Esophagus muscularis mucosa (tissue), 4 donors: ENCODE data around the gene VSIG10L. TPM values are rescaled to one million over a fixed set of nuclear protein-coding genes. Genes with fewer than 3 reads are reported as not detected.

ENCODE experiments used
- DNase-seq: peaks from one replicate; pipeline ENCODE4 v3.0.0-alpha.2; 2017; ENCODE audit errors: extremely low spot score
- H3K27ac ChIP-seq, 4 donors: fragments of 200-600 bp; sonication (generic); replicated peaks in 1 of 4; 1 replicate in 3 of 4; 2 replicates in 1 of 4; pipeline ENCODE4 v1.5.1; 2016 to 2019; ENCODE audit warnings: mild to moderate bottlenecking in 1 of 4
- H3K27me3 ChIP-seq, 4 donors: fragments of 200-600 bp; sonication (generic); one replicate each; pipeline versions ENCODE4 v1.5.1 to v1.6.0; 2016 to 2019
- H3K36me3 ChIP-seq, 4 donors: fragments of 200-600 bp; sonication (generic); one replicate each; pipeline ENCODE4 v1.5.1; 2016 to 2019
- H3K4me1 ChIP-seq, 4 donors: fragments of 200-600 bp; sonication (generic); one replicate each; pipeline ENCODE4 v1.5.1; 2016 to 2019
- H3K4me3 ChIP-seq, 4 donors: fragments of 200-600 bp; sonication (generic); 1 replicate in 2 of 4; 2 replicates in 2 of 4; pipeline ENCODE4 v1.5.1; 2016 to 2019; ENCODE audit warnings: mild to moderate bottlenecking in 4 of 4, moderate library complexity in 1 of 4
- H3K9me3 ChIP-seq, 4 donors: fragments of 200-600 bp; sonication (generic); 1 replicate in 3 of 4; 2 replicates in 1 of 4; pipeline ENCODE4 v1.5.1; 2016 to 2019
- CTCF ChIP-seq, 3 experiments: fragments of 200-600 bp in 2 of 3; fragments of 450-650 bp in 1 of 3; sonication (generic) in 2 of 3; IDR thresholded peaks; one replicate each; pipeline ENCODE4 v1.5.1; 2017 to 2019; ENCODE audit warnings: antibody characterized with exemption in 3 of 3, mild to moderate bottlenecking in 2 of 3, moderate library complexity in 1 of 3
- EP300 ChIP-seq: sonication (generic); formaldehyde crosslinking; IDR thresholded peaks from one replicate; pipeline ENCODE4 v1.6.1; 2017; ENCODE audit warnings: antibody characterized with exemption
- POLR2A ChIP-seq: fragments of 450-650 bp; IDR thresholded peaks from one replicate; pipeline ENCODE4 v1.6.1; 2017; ENCODE audit warnings: antibody characterized with exemption, moderate library complexity, mild to moderate bottlenecking, low read depth
- POLR2AphosphoS5 ChIP-seq, 2 donors: sonication (generic); formaldehyde crosslinking; IDR thresholded peaks; one replicate each; pipeline ENCODE4 v1.6.1; 2017; ENCODE audit warnings: antibody characterized with exemption in 2 of 2
- WGBS: methylation state at CpG from one replicate; pipeline ENCODE4 v1.1.5; 2018; 5-methylcytosine and 5-hydroxymethylcytosine counted together
- intact Hi-C: fragments of 100-400 bp; cut with DNase I; formaldehyde crosslinking; loops from one replicate; pipeline ENCODE4 v1.15.1; 2023
- total RNA-seq, 4 donors: library from RNA; depleted of rRNA; stranded (reverse); fragments of >200 nt; gene quantifications; one replicate each; pipeline versions ENCODE4 v1.1.0 to v1.2.1, GENCODE V29; 2016

The VSIG10L gene
- total RNA-seq, 4 donors from 2014 or later = 1.3 to 3.4 (median 2.2) TPM

GRCh38 chr19:51325161-51325976 lies 16.6 kb downstream of the VSIG10L start:
- intact Hi-C loops = no loop called here
- H3K27ac ChIP-seq = no peak overlapping the region
- H3K9me3 ChIP-seq = no peaks in the 10 kb centered on the region
- peaks cover 7 to 15% (median 11%) of the 10 kb centered on the region in 4 donors for H3K4me1 ChIP-seq
- no peaks in the 10 kb centered on the region for H3K36me3 ChIP-seq
- peaks cover 5 to 94% (median 32%) of the 10 kb centered on the region in 4 donors for H3K27me3 ChIP-seq
- DNase-seq = no peak
- WGBS = 71% methylated on average over 22 of the region's 26 CpGs
- no peak overlapping the region for H3K4me3 ChIP-seq
- TF ChIP-seq POLR2AphosphoS5 (IDR thresholded peaks at IDR 0.05) (no peak), POLR2A (no peak), CTCF (IDR thresholded peaks at IDR 0.05) (no peak), EP300 (no peak)

- WGBS = 84% methylated on average over 6 of the region's 6 CpGs
- no peaks in the 10 kb centered on the region for H3K36me3 ChIP-seq
- peaks cover 5 to 88% (median 30%) of the 10 kb centered on the region in 4 donors for H3K27me3 ChIP-seq
These were observed 17.8 kb downstream of the VSIG10L start for GRCh38 chr19:51324167-51324481.

GRCh38 chr19:51323481-51324166 lies 18.3 kb downstream of the VSIG10L start:
- H3K36me3 ChIP-seq = no peaks in the 10 kb centered on the region
- no peaks in the 10 kb centered on the region for H3K9me3 ChIP-seq
- WGBS = 85% methylated on average over 29 of the region's 29 CpGs
- H3K4me1 ChIP-seq = peaks cover 7 to 15% (median 11%) of the 10 kb centered on the region in 4 donors
- intact Hi-C loops = no loop called here
- peaks cover 5 to 87% (median 27%) of the 10 kb centered on the region in 4 donors for H3K27me3 ChIP-seq
- TF ChIP-seq POLR2AphosphoS5 (IDR thresholded peaks at IDR 0.05) (no peak), EP300 (no peak), CTCF (IDR thresholded peaks at IDR 0.05) (no peak), POLR2A (no peak)
- H3K27ac ChIP-seq = no peak overlapping the region
- H3K4me3 ChIP-seq = no peak overlapping the region
- DNase-seq = no peak

More at GRCh38 chr19:51324167-51324481, 17.8 kb downstream of the VSIG10L start:
- H3K9me3 ChIP-seq = no peaks in the 10 kb centered on the region
- no peak for DNase-seq
- no peak overlapping the region for H3K4me3 ChIP-seq
- H3K27ac ChIP-seq = no peak overlapping the region
- peaks cover 7 to 15% (median 11%) of the 10 kb centered on the region in 4 donors for H3K4me1 ChIP-seq
- intact Hi-C loops = no loop called here
- TF ChIP-seq POLR2A (no peak), POLR2AphosphoS5 (IDR thresholded peaks at IDR 0.05) (no peak), CTCF (IDR thresholded peaks at IDR 0.05) (no peak), EP300 (no peak)

- TF ChIP-seq EP300 (no peak), POLR2AphosphoS5 (IDR thresholded peaks at IDR 0.05) (no peak), CTCF (IDR thresholded peaks at IDR 0.05) (no peak), POLR2A (no peak)
- no peak overlapping the region for H3K4me3 ChIP-seq
- 90% methylated on average over 9 of the region's 14 CpGs for WGBS
- no peaks in the 10 kb centered on the region for H3K36me3 ChIP-seq
- no peak for DNase-seq
- no peaks in the 10 kb centered on the region for H3K9me3 ChIP-seq
- H3K27ac ChIP-seq = no peak overlapping the region
- peaks cover 0 to under 1% (median 0%) of the 10 kb centered on the region in 4 donors for H3K4me1 ChIP-seq
- H3K27me3 ChIP-seq = peaks cover 1 to 87% (median 9%) of the 10 kb centered on the region in 4 donors
- intact Hi-C loops = no loop called here
These were observed 20.1 kb downstream of the VSIG10L start for GRCh38 chr19:51321799-51322198.
